Pancreas (tissue), 10 donors: ENCODE measurements around the gene TCF7L2. TPM values are rescaled to one million over a fixed set of nuclear protein-coding genes. Genes with fewer than 3 reads are reported as not detected.
A peak's percentile ranks its signal among the peaks of the same experiment; 100 is the strongest.

Experiments used
- ATAC-seq, 4 donors: fragments of 200-7000 bp; cut with Tn5 transposase; one replicate each; pipeline versions ENCODE4 v1.8.0 to v1.9.1; 2020; ENCODE audit warnings: mild to moderate bottlenecking in 4 of 4, moderate library complexity in 4 of 4
- DNase-seq, 6 donors: peaks; one replicate each; pipeline ENCODE4 v3.0.0-alpha.2; 2020
- FAIRE-seq: peaks from 2 replicates; lab custom pipeline; 2012; peaks lifted over from hg19 to GRCh38; lab: Jason Lieb, UNC
- H3K27ac ChIP-seq, 4 donors: fragments of 200-600 bp; sonication (generic); 1 replicate in 3 of 4; 2 replicates in 1 of 4; pipeline versions ENCODE4 v1.5.0 to v1.8.0; 2020
- H3K27me3 ChIP-seq, 4 donors: fragments of 200-600 bp; one replicate each; pipeline ENCODE4 v1.8.0; 2021
- H3K36me3 ChIP-seq, 3 donors: fragments of 200-600 bp; sonication (generic) in 1 of 3; one replicate each; pipeline versions ENCODE4 v1.5.0 to v1.8.0; 2020 to 2021
- H3K4me1 ChIP-seq, 3 donors: fragments of 200-600 bp; one replicate each; pipeline ENCODE4 v1.8.0; 2021
- H3K4me3 ChIP-seq, 4 donors: fragments of 200-600 bp; sonication (generic) in 2 of 4; one replicate each; pipeline versions ENCODE4 v1.5.0 to v1.8.0; 2020 to 2021
- H3K9me3 ChIP-seq, 4 donors: fragments of 200-600 bp; one replicate each; pipeline ENCODE4 v1.8.0; 2021
- CTCF ChIP-seq, 4 donors: fragments of 200-600 bp; sonication (generic) in 3 of 4; IDR thresholded peaks; one replicate each; pipeline versions ENCODE4 v1.5.0 to v1.8.0; 2021; ENCODE audit warnings: antibody characterized with exemption in 4 of 4
- WGBS, 2 donors: extraction: QIAGEN DNeasy Blood & Tissue Kit; methylation state at CpG; one replicate each; pipeline ENCODE4 v1.1.7; 2013; 5-methylcytosine and 5-hydroxymethylcytosine counted together
- intact Hi-C, 3 donors: fragments of 100-400 bp; cut with DNase I; formaldehyde crosslinking; loops; one replicate each; pipeline versions ENCODE4 v1.11.1 to v1.14.2; 2022
- polyA plus RNA-seq, 2 donors: library from polyadenylated mRNA; stranded (reverse); fragments of 200-250 nt; gene quantifications; one replicate each; pipeline ENCODE4 v1.2.3, GENCODE V29; 2013
- total RNA-seq, 6 donors: library from RNA; stranded (reverse); fragmentation: NEBNext Ultra II Directional in 4 of 6; extraction: Animal tissue kit (Norgen Biotek cat#: 25700) in 4 of 6; gene quantifications; one replicate each; pipeline versions ENCODE4 v1.2.1 to v1.2.4, GENCODE V29; 2021 to 2023
- donor health status: healthy with polysubstance abuse.
- donor health status: DM: no; HTN: no; CAD: no; lungs with moderate emphysema.
- donor health status: DM: no; HTN: no; CAD: no.
- donor health status: control.
- donor health status: control.
- donor health status: Bipolar disorder and iron deficiency.
- donor health status: DM: yes; HTN: yes; CAD: no.
- donor health status: DM: no; HTN: no; CAD: no.
- donor health status: DM: no; HTN: no; CAD: no.
- donor health status: DM: yes; HTN: yes; CAD: no.

The TCF7L2 gene
- total and polyA plus RNA-seq, 8 donors: 7.9 to 22.3 (median 11.6) TPM

GRCh38 chr10:113133497-113134115 is 183.6 kb downstream of the TCF7L2 start:
- DNase-seq (no peak), FAIRE-seq (no peak)
- WGBS, 2 donors: 69 to 71% methylated on average over 10 of the region's 10 CpGs

GRCh38 chr10:113135025-113135424 is 185.0 kb downstream of the TCF7L2 start:
- intact Hi-C loops: loop anchor here in 1 of 3 donors (10.0 kb wide), 1 partner anchor 180 kb away; the partner anchor contains the start of gene TCF7L2
- Histone ChIP-seq H3K27ac (no peak overlapping the region), H3K36me3 (no peaks in the 10 kb centered on the region), H3K27me3 (no peaks in the 10 kb centered on the region), H3K4me1 (peaks cover 3 to 17% (median 4%) of the 10 kb centered on the region in 3 donors), H3K4me3 (no peak overlapping the region), H3K9me3 (no peaks in the 10 kb centered on the region)
- FAIRE-seq (no peak), DNase-seq (no peak), ATAC-seq (no peak)
- WGBS, 2 donors: 82 to 83% methylated on average over 9 of the region's 9 CpGs
- TF ChIP-seq CTCF (IDR thresholded peaks at IDR 0.05): no peak

More at GRCh38 chr10:113133497-113134115, 183.6 kb downstream of the TCF7L2 start:
- no peak overlapping the region for H3K27ac ChIP-seq
- H3K36me3 ChIP-seq: no peaks in the 10 kb centered on the region
- ATAC-seq: peak in 3 of 4 donors; percentile 8 to 33 (median 26)
- no peak for TF ChIP-seq CTCF (IDR thresholded peaks at IDR 0.05)
- peaks cover 3 to 17% (median 4%) of the 10 kb centered on the region in 3 donors for H3K4me1 ChIP-seq
- no peaks in the 10 kb centered on the region for H3K27me3 ChIP-seq
- no peak overlapping the region for H3K4me3 ChIP-seq
- intact Hi-C loops: loop anchor here in 1 of 3 donors (10.0 kb wide), 1 partner anchor 179 kb away; the partner anchor contains the start of gene TCF7L2
- H3K9me3 ChIP-seq: no peaks in the 10 kb centered on the region

GRCh38 chr10:113137941-113138685 is 188.1 kb downstream of the TCF7L2 start:
- H3K4me3 ChIP-seq: no peak overlapping the region
- H3K9me3 ChIP-seq: no peaks in the 10 kb centered on the region
- DNase-seq (no peak), FAIRE-seq (no peak), ATAC-seq (no peak)
- TF ChIP-seq CTCF (IDR thresholded peaks at IDR 0.05): no peak
- H3K27me3 ChIP-seq: no peaks in the 10 kb centered on the region
- intact Hi-C loops: loop anchor here in 1 of 3 donors (10.0 kb wide), 1 partner anchor 183 kb away; the partner anchor contains the start of gene TCF7L2
- peaks cover 0 to 6% (median 3%) of the 10 kb centered on the region in 3 donors for H3K4me1 ChIP-seq
- 93 to 95% methylated on average over 3 of the region's 3 CpGs for WGBS, 2 donors
- peaks cover 0 to 4% (median 0%) of the 10 kb centered on the region in 3 donors for H3K36me3 ChIP-seq
- H3K27ac ChIP-seq: no peak overlapping the region

- Histone ChIP-seq H3K4me1 (no peaks in the 10 kb centered on the region), H3K36me3 (peaks cover 0 to 4% (median 0%) of the 10 kb centered on the region in 3 donors), H3K4me3 (no peak overlapping the region), H3K9me3 (no peaks in the 10 kb centered on the region), H3K27me3 (no peaks in the 10 kb centered on the region), H3K27ac (no peak overlapping the region)
- ATAC-seq (no peak), FAIRE-seq (no peak), DNase-seq (no peak)
- WGBS, 2 donors: 90 to 91% methylated on average over 4 of the region's 4 CpGs
- no peak for TF ChIP-seq CTCF (IDR thresholded peaks at IDR 0.05)
- intact Hi-C loops: loop anchor here in 1 of 3 donors (10.0 kb wide), 1 partner anchor 184 kb away; the partner anchor contains the start of gene TCF7L2
These were observed 189.0 kb downstream of the TCF7L2 start for GRCh38 chr10:113138937-113139585.
